HEK293 (cell line): ENCODE data around the gene GDPGP1.

ENCODE experiments used
- KLF16 ChIP-seq: fragments of 450-650 bp; formaldehyde crosslinking; IDR thresholded peaks from 2 replicates; pipeline ENCODE4 v1.5.1; 2017; ENCODE audit warnings: missing biosample characterization, missing genetic modification characterization
- REPIN1 ChIP-seq: fragments of 450-650 bp; formaldehyde crosslinking; IDR thresholded peaks from 2 replicates; pipeline ENCODE4 v1.5.1; 2017; ENCODE audit warnings: missing biosample characterization, missing genetic modification characterization, low read depth
- SCRT1 ChIP-seq: fragments of 450-650 bp; formaldehyde crosslinking; IDR thresholded peaks from 2 replicates; pipeline ENCODE4 v1.5.1; 2016; ENCODE audit warnings: missing biosample characterization, missing genetic modification characterization, borderline replicate concordance
- ZBTB17 ChIP-seq: fragments of 450-650 bp; formaldehyde crosslinking; IDR thresholded peaks from 2 replicates; pipeline ENCODE4 v1.5.1; 2016; ENCODE audit warnings: missing biosample characterization, missing genetic modification characterization
- ZNF274 ChIP-seq, 2 experiments: fragments of 200-500 bp in 1 of 2; fragments of 450-650 bp in 1 of 2; sonication (Bioruptor generic) in 1 of 2; formaldehyde crosslinking in 1 of 2; IDR thresholded peaks; 2 replicates each; pipeline versions ENCODE4 v1.5.1 to v1.6.1; 2014 to 2016; ENCODE audit warnings: borderline replicate concordance in 1 of 2, inconsistent platforms in 1 of 2, low read length in 1 of 2, missing biosample characterization in 1 of 2, missing genetic modification characterization in 1 of 2
- ZNF394 ChIP-seq: fragments of 450-650 bp; formaldehyde crosslinking; IDR thresholded peaks from 2 replicates; pipeline ENCODE4 v1.5.1; 2016; ENCODE audit warnings: missing biosample characterization, missing genetic modification characterization, mild to moderate bottlenecking, moderate library complexity, borderline replicate concordance
- TF ChIP-seq, protein P1 (sequence below): fragments of 450-650 bp; formaldehyde crosslinking; IDR thresholded peaks from 2 replicates; pipeline ENCODE4 v1.5.1; 2016; ENCODE audit warnings: missing biosample characterization, missing genetic modification characterization
- TF ChIP-seq, protein P2 (sequence below): fragments of 450-650 bp; formaldehyde crosslinking; IDR thresholded peaks from 2 replicates; pipeline ENCODE4 v1.5.1; 2016; ENCODE audit warnings: missing biosample characterization, missing genetic modification characterization

DNA sequence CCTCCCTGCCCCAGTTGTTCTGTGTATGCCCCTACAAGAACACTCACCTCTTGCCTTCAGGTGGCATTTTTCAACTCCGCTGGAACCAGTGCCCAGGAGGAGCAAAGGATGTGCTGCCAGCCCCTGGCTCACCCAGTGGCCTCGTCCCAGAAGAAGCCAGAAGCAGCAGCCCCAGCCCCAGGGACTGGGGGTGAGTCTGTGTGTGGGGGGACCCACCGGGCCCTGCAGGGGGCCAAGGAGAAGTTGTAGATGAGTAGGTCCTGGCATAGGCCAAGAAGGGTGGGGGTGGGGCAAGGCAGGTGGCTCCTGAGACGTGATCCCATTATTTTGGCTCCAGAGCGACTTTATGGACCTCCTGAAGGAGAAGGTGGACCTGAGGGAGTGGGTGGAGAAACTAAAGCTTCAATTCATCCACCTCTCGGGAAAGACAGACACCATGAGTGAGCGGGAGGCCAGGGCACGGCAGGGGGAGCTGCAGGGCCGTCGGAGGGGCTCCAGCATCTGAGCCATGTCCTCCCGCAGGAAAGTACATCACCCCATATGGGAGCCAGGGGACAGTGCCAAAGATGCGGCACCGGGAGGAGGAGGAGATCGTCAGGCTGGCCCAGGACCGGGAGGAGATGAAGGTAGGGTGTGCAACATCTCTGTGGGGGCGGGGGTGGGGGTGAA is 60.7 kb downstream of the GDPGP1 start:
- TF ChIP-seq, protein P1, sequence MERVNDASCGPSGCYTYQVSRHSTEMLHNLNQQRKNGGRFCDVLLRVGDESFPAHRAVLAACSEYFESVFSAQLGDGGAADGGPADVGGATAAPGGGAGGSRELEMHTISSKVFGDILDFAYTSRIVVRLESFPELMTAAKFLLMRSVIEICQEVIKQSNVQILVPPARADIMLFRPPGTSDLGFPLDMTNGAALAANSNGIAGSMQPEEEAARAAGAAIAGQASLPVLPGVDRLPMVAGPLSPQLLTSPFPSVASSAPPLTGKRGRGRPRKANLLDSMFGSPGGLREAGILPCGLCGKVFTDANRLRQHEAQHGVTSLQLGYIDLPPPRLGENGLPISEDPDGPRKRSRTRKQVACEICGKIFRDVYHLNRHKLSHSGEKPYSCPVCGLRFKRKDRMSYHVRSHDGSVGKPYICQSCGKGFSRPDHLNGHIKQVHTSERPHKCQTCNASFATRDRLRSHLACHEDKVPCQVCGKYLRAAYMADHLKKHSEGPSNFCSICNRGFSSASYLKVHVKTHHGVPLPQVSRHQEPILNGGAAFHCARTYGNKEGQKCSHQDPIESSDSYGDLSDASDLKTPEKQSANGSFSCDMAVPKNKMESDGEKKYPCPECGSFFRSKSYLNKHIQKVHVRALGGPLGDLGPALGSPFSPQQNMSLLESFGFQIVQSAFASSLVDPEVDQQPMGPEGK (tag by site-specific recombination), result no peak
- TF ChIP-seq, protein P2, sequence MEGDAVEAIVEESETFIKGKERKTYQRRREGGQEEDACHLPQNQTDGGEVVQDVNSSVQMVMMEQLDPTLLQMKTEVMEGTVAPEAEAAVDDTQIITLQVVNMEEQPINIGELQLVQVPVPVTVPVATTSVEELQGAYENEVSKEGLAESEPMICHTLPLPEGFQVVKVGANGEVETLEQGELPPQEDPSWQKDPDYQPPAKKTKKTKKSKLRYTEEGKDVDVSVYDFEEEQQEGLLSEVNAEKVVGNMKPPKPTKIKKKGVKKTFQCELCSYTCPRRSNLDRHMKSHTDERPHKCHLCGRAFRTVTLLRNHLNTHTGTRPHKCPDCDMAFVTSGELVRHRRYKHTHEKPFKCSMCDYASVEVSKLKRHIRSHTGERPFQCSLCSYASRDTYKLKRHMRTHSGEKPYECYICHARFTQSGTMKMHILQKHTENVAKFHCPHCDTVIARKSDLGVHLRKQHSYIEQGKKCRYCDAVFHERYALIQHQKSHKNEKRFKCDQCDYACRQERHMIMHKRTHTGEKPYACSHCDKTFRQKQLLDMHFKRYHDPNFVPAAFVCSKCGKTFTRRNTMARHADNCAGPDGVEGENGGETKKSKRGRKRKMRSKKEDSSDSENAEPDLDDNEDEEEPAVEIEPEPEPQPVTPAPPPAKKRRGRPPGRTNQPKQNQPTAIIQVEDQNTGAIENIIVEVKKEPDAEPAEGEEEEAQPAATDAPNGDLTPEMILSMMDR, result no peak
- TF ChIP-seq ZBTB17, result no peak
- TF ChIP-seq REPIN1 (tag by site-specific recombination), result no peak
- TF ChIP-seq ZNF274 (IDR thresholded peaks at IDR 0.05; ENCODE audit: low read length), result no peak
- no peak for TF ChIP-seq ZNF274 (tag by site-specific recombination; IDR thresholded peaks at IDR 0.05; ENCODE audit: borderline replicate concordance)
- TF ChIP-seq KLF16 (tag by site-specific recombination), result no peak
- TF ChIP-seq ZNF394 (tag by site-specific recombination), result no peak
- TF ChIP-seq SCRT1 (tag by site-specific recombination), result no peak
